Activated B cell treated with CpG ODN at 0.5 μM for 24 hours (primary cell): ENCODE data around the gene NCKAP5. TPM values are rescaled to one million over a fixed set of nuclear protein-coding genes. Genes with fewer than 3 reads are reported as not detected.

Source experiments
- ATAC-seq: fragments of 200-7000 bp; cut with Tn5 transposase; one replicate; pipeline ENCODE4 v1.10.0; 2021; ENCODE audit warnings: low read depth, mild to moderate bottlenecking, moderate library complexity
- CTCF ChIA-PET: fragments of 350-600 bp; sonication (Branson Sonifier 250); formaldehyde crosslinking; loops from one replicate; lab custom pipeline; 2021; ENCODE audit warnings: antibody characterized with exemption; lab: Charles Lee
- POLR2A ChIA-PET: fragments of 350-600 bp; sonication (Branson Sonifier 250); formaldehyde crosslinking; loops from one replicate; lab custom pipeline; 2021; ENCODE audit warnings: antibody characterized with exemption; lab: Charles Lee
- DNase-seq: peaks from one replicate; pipeline ENCODE4 v3.0.0; 2022
- H3K27ac Mint-ChIP-seq: one replicate; pipeline ENCODE4 v1.8.0; 2020; ENCODE audit warnings: mixed read lengths
- H3K27me3 Mint-ChIP-seq: one replicate; pipeline ENCODE4 v1.8.0; 2021; ENCODE audit warnings: mixed read lengths
- H3K36me3 Mint-ChIP-seq: one replicate; pipeline ENCODE4 v1.8.0; 2021; ENCODE audit warnings: low read depth, mixed read lengths
- H3K4me1 Mint-ChIP-seq: one replicate; pipeline ENCODE4 v1.8.0; 2021; ENCODE audit warnings: mixed read lengths
- H3K4me3 Mint-ChIP-seq: one replicate; pipeline ENCODE4 v1.8.0; 2020; ENCODE audit warnings: mild to moderate bottlenecking, mixed read lengths
- H3K9me3 Mint-ChIP-seq: one replicate; pipeline ENCODE4 v1.8.0; 2020; ENCODE audit warnings: mixed read lengths
- intact Hi-C: fragments of 100-400 bp; cut with micrococcal nuclease; formaldehyde crosslinking; loops from one replicate; pipeline ENCODE4 v1.15.1; 2024
- total RNA-seq: library from RNA; stranded (reverse); gene quantifications from 2 replicates; pipeline ENCODE4 v1.2.3, GENCODE V29; 2022
- TF ChIP-seq, protein P1 (sequence below): fragments of 200-600 bp; IDR thresholded peaks from one replicate; pipeline ENCODE4 v1.8.0; 2022; ENCODE audit warnings: antibody characterized with exemption, mild to moderate bottlenecking

The NCKAP5 gene
- total RNA-seq, 1 donor from 2014 or later = not detected

DNA sequence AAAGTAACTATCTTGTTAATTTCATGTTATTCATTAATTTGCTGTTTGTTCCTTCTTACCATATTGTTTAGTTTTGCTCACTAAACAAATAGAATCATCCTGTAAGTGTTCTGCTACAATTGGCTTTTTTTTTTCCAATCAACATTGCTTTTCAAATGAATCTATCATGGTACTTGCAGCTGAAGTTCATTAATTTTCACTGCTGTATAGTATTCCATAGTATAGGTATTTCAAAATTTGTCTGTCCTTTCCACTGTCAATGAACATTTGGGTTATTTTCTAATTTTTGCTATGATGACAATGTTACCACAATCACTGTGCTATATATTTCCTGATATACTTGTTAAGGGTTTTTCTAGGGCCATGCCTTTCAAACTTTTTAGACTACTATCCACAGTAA is 809.3 kb downstream of the NCKAP5 start:
- ATAC-seq = no peak
- TF ChIP-seq, protein P1, sequence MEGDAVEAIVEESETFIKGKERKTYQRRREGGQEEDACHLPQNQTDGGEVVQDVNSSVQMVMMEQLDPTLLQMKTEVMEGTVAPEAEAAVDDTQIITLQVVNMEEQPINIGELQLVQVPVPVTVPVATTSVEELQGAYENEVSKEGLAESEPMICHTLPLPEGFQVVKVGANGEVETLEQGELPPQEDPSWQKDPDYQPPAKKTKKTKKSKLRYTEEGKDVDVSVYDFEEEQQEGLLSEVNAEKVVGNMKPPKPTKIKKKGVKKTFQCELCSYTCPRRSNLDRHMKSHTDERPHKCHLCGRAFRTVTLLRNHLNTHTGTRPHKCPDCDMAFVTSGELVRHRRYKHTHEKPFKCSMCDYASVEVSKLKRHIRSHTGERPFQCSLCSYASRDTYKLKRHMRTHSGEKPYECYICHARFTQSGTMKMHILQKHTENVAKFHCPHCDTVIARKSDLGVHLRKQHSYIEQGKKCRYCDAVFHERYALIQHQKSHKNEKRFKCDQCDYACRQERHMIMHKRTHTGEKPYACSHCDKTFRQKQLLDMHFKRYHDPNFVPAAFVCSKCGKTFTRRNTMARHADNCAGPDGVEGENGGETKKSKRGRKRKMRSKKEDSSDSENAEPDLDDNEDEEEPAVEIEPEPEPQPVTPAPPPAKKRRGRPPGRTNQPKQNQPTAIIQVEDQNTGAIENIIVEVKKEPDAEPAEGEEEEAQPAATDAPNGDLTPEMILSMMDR = no peak
- Mint-ChIP-seq H3K4me1 (no peaks in the 10 kb centered on the region), H3K9me3 (no peaks in the 10 kb centered on the region), H3K4me3 (no peak overlapping the region), H3K27me3 (no peaks in the 10 kb centered on the region), H3K36me3 (no peaks in the 10 kb centered on the region), H3K27ac (no peak overlapping the region)
- intact Hi-C loops = no loop called here
- CTCF ChIA-PET = no interaction called here
- POLR2A ChIA-PET = no interaction called here
- no peak for DNase-seq

DNA sequence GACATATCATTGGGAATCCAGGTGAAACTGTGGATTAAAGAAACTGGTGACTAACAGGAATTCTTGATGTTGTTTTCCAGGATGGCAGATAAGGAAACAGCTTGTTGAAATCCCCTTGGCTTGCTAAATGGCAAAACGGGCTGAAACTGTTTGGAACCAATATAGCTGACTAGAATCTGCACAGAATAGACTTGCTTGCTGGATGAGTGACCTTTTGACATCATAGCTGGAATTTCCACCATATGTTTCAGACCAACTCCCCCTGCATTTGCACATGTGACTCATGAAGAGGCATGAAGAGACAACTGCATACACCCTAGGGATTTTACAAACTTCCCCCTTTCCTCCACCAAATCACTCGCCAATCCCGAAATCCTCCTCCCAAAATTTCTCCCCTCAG is 810.6 kb downstream of the NCKAP5 start:
- ChIA-PET CTCF (no interaction called here), POLR2A (no interaction called here)
- no peaks in the 10 kb centered on the region for H3K36me3 Mint-ChIP-seq
- H3K4me3 Mint-ChIP-seq = no peak overlapping the region
- no peak for ATAC-seq
- H3K27ac Mint-ChIP-seq = no peak overlapping the region
- H3K27me3 Mint-ChIP-seq = no peaks in the 10 kb centered on the region
- no peak for DNase-seq
- TF ChIP-seq, protein P1 = no peak
- H3K9me3 Mint-ChIP-seq = peaks cover 3% of the 10 kb centered on the region
- intact Hi-C loops = no loop called here
- no peaks in the 10 kb centered on the region for H3K4me1 Mint-ChIP-seq

DNA sequence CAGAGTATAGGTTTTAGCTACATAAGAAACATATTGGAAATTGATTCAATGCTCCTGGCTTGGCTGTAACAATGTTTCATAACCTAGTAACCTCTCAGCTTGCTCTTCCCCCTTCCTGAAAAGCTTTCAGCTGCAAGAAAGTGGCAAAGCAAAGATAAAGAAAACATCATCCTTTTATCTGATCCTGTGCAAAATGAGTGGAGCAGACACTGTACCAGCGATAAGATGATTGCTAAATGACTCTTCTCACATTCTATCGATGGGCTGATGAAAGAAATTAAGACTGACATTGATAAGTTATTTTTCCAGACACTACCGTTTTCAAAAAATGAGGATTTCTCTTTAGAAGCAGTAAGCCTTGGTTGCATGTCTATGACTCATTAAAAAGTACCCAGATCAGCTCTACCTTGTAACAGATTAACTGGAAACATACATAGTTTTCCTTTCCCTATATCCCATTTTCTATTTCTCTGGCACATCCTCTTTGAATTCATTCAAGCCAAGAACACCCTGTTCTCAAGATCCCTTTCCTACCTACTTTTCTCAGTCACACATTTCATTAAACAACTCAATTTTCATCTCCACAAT is 811.2 kb downstream of the NCKAP5 start:
- Mint-ChIP-seq H3K36me3 (no peaks in the 10 kb centered on the region), H3K9me3 (peaks cover 3% of the 10 kb centered on the region), H3K4me1 (no peaks in the 10 kb centered on the region), H3K4me3 (no peak overlapping the region), H3K27me3 (no peaks in the 10 kb centered on the region), H3K27ac (no peak overlapping the region)
- ChIA-PET CTCF (no interaction called here), POLR2A (no interaction called here)
- no peak for ATAC-seq
- no peak for DNase-seq
- TF ChIP-seq, protein P1 = no peak
- intact Hi-C loops = no loop called here

DNA sequence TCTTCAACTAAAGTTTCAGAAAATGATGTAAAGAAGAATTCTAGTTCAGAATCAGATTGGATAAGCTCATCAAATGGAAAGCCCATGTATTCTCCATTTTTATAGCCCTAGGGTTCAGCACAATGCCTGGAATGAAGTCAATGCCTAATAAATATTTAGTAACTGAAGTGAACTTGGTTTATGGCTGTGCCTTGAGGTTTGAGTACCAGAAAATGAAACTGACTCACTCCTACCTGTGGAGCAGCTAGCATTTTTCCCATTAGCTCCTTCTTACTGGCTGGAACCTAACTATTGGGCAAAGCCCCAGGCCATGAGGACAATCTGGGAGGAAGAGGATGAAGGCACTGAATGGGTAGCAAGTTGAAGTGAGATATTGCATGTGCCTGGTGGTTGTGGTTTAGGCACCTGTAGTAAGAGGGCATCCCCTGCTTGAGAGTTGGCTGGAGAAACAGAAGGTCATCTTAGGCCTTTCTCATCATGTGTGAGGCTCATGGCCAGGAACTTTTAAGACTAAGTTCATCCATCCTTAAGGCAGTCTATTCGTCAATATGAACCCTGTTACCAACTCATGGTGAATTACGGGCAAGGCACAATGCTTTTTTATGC is 813.3 kb downstream of the NCKAP5 start:
- DNase-seq (no peak), ATAC-seq (no peak)
- CTCF ChIA-PET = no interaction called here
- Mint-ChIP-seq H3K36me3 (no peaks in the 10 kb centered on the region), H3K9me3 (peaks cover 3% of the 10 kb centered on the region), H3K4me1 (no peaks in the 10 kb centered on the region), H3K27ac (no peak overlapping the region), H3K4me3 (no peak overlapping the region), H3K27me3 (no peaks in the 10 kb centered on the region)
- TF ChIP-seq, protein P1 = no peak
- POLR2A ChIA-PET = no interaction called here
- intact Hi-C loops = no loop called here

DNA sequence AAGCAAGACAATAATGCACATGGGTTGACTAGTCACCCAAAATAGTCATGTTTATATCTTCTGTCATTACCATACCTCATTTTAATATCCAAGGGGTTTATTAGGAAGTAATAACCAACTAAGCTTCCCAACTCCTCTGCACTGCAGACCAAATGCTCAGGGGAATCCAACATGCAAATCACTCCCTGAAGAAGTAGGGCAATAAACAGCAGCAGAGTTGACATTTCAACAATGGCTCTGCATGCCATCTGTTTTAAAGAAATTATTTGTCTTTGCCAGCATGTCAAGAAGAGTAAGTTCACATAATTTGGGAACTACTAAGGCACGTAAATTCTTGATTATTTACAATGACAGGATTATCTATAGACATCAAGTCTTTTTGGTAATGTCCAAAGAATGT is 813.9 kb downstream of the NCKAP5 start:
- Mint-ChIP-seq H3K27me3 (no peaks in the 10 kb centered on the region), H3K27ac (no peak overlapping the region), H3K4me1 (no peaks in the 10 kb centered on the region), H3K4me3 (no peak overlapping the region), H3K9me3 (peaks cover 3% of the 10 kb centered on the region), H3K36me3 (no peaks in the 10 kb centered on the region)
- intact Hi-C loops = no loop called here
- TF ChIP-seq, protein P1 = no peak
- CTCF ChIA-PET = no interaction called here
- ATAC-seq (no peak), DNase-seq (no peak)
- POLR2A ChIA-PET = no interaction called here
